Body of pancreas (tissue), 4 donors: Measurements from ENCODE around the gene SCAPER. TPM values are rescaled to one million over a fixed set of nuclear protein-coding genes. Genes with fewer than 3 reads are reported as not detected.

ENCODE experiments used
- ATAC-seq: fragments of 150-250 bp; one replicate; pipeline ENCODE4 v1.9.1; 2016
- DNase-seq, 4 donors: peaks; one replicate each; pipeline ENCODE4 v3.0.0-alpha.2; 2019
- H3K27ac ChIP-seq, 4 donors: fragments of 200-600 bp; sonication (generic); 1 replicate in 3 of 4; 2 replicates in 1 of 4; pipeline versions ENCODE4 v1.5.1 to v1.6.1; 2016 to 2019; ENCODE audit warnings: mild to moderate bottlenecking in 1 of 4, mixed read lengths in 1 of 4, moderate library complexity in 1 of 4
- H3K27me3 ChIP-seq, 2 donors: fragments of 200-600 bp; sonication (generic); one replicate each; pipeline ENCODE4 v1.6.0; 2016; ENCODE audit warnings: mild to moderate bottlenecking in 1 of 2
- H3K36me3 ChIP-seq, 2 donors: fragments of 200-600 bp; sonication (generic); replicated peaks in 1 of 2; 2 replicates each; pipeline ENCODE4 v1.5.1; 2016; ENCODE audit warnings: low read depth in 2 of 2; ENCODE audit not compliant: insufficient read depth in 1 of 2
- H3K4me1 ChIP-seq: fragments of 200-600 bp; sonication (generic); one replicate; pipeline ENCODE4 v1.6.0; 2016
- H3K4me3 ChIP-seq, 2 donors: fragments of 200-600 bp; sonication (generic); 1 replicate in 1 of 2; 2 replicates in 1 of 2; pipeline ENCODE4 v1.5.1; 2016 to 2019
- H3K9me3 ChIP-seq, 3 donors: fragments of 200-600 bp; sonication (generic); 1 replicate in 2 of 3; 2 replicates in 1 of 3; pipeline ENCODE4 v1.5.1; 2016
- CTCF ChIP-seq, 7 experiments: fragments of 450-650 bp in 4 of 7; fragments of 200-600 bp in 3 of 7; sonication (generic) in 3 of 7; IDR thresholded peaks; one replicate each; pipeline ENCODE4 v1.5.1; 2016 to 2019; ENCODE audit warnings: antibody characterized with exemption in 7 of 7
- POLR2A ChIP-seq, 3 donors: fragments of 450-650 bp; IDR thresholded peaks; one replicate each; pipeline ENCODE4 v1.6.1; 2016; ENCODE audit warnings: antibody characterized with exemption in 3 of 3, mild to moderate bottlenecking in 2 of 3
- WGBS, 2 donors: methylation state at CpG; one replicate each; pipeline ENCODE4 v1.1.5; 2017; 5-methylcytosine and 5-hydroxymethylcytosine counted together
- intact Hi-C: fragments of 100-400 bp; cut with DNase I; formaldehyde crosslinking; loops from one replicate; pipeline ENCODE4 v1.15.1; 2023
- total RNA-seq, 2 donors: library from RNA; depleted of rRNA; stranded (reverse); fragments of >200 nt; gene quantifications; one replicate each; pipeline ENCODE4 v1.1.0, GENCODE V29; 2016

Gene SCAPER
- total RNA-seq, 2 donors from 2014 or later = 22.1 to 46.2 TPM

GRCh38 chr15:76354823-76355440 lies 550.2 kb downstream of the SCAPER start:
- 81 to 83% methylated on average over 3 of the region's 3 CpGs for WGBS, 2 donors

GRCh38 chr15:76353903-76354302 lies 551.2 kb downstream of the SCAPER start:
- H3K27ac ChIP-seq = no peak overlapping the region
- no peak for TF ChIP-seq CTCF (IDR thresholded peaks at IDR 0.05)
- no peak for TF ChIP-seq POLR2A (IDR thresholded peaks at IDR 0.05)
- H3K9me3 ChIP-seq = no peaks in the 10 kb centered on the region
- no peaks in the 10 kb centered on the region for H3K27me3 ChIP-seq
- intact Hi-C loops = no loop called here
- H3K4me3 ChIP-seq = no peak overlapping the region
- 93 to 95% methylated on average over 10 of the region's 10 CpGs for WGBS, 2 donors
- H3K4me1 ChIP-seq = no peaks in the 10 kb centered on the region
- no peak for ATAC-seq
- H3K36me3 ChIP-seq = no peaks in the 10 kb centered on the region
- no peak for DNase-seq

More at GRCh38 chr15:76354823-76355440, 550.2 kb downstream of the SCAPER start:
- H3K4me3 ChIP-seq = no peak overlapping the region
- no peaks in the 10 kb centered on the region for H3K4me1 ChIP-seq
- intact Hi-C loops = no loop called here
- no peak for DNase-seq
- ATAC-seq = no peak
- H3K27ac ChIP-seq = no peak overlapping the region
- H3K36me3 ChIP-seq = no peaks in the 10 kb centered on the region
- no peaks in the 10 kb centered on the region for H3K27me3 ChIP-seq
- no peaks in the 10 kb centered on the region for H3K9me3 ChIP-seq
- TF ChIP-seq POLR2A (IDR thresholded peaks at IDR 0.05) (no peak), CTCF (IDR thresholded peaks at IDR 0.05) (no peak)

GRCh38 chr15:76353023-76353577 lies 552.0 kb downstream of the SCAPER start:
- ATAC-seq (no peak), DNase-seq (no peak)
- no peaks in the 10 kb centered on the region for H3K27me3 ChIP-seq
- H3K4me1 ChIP-seq = no peaks in the 10 kb centered on the region
- H3K36me3 ChIP-seq = no peaks in the 10 kb centered on the region
- intact Hi-C loops = no loop called here
- no peaks in the 10 kb centered on the region for H3K9me3 ChIP-seq
- WGBS, 2 donors = 94 to 100% methylated on average over 1 of the region's 1 CpG
- no peak for TF ChIP-seq POLR2A (IDR thresholded peaks at IDR 0.05)
- no peak for TF ChIP-seq CTCF (IDR thresholded peaks at IDR 0.05)
- H3K27ac ChIP-seq = no peak overlapping the region
- H3K4me3 ChIP-seq = no peak overlapping the region

GRCh38 chr15:76349301-76350070 lies 555.7 kb downstream of the SCAPER start:
- ATAC-seq (no peak), DNase-seq (no peak)
- Histone ChIP-seq H3K4me3 (no peak overlapping the region), H3K27me3 (peaks cover 0 to 28% of the 10 kb centered on the region in 2 donors), H3K27ac (no peak overlapping the region), H3K36me3 (no peaks in the 10 kb centered on the region), H3K9me3 (no peaks in the 10 kb centered on the region), H3K4me1 (peaks cover 17% of the 10 kb centered on the region)
- intact Hi-C loops = no loop called here
- TF ChIP-seq CTCF (IDR thresholded peaks at IDR 0.05) = no peak
- TF ChIP-seq POLR2A (IDR thresholded peaks at IDR 0.05) = no peak
- 72 to 96% methylated on average over 1 of the region's 1 CpG for WGBS, 2 donors
